Right forelimb (tissue), 1 donor: Measurements from ENCODE around the gene LKAAEAR1.

ENCODE experiments used
- DNase-seq: peaks from one replicate; pipeline ENCODE4 v3.0.0-alpha.2; 2018

Gene LKAAEAR1

GRCh38 chr20:64077876-64078551 lies 6.2 kb downstream of the LKAAEAR1 start:
- no peak for DNase-seq

GRCh38 chr20:64077541-64077875 lies 6.7 kb downstream of the LKAAEAR1 start:
- DNase-seq = no peak

GRCh38 chr20:64077094-64077493 lies 7.1 kb downstream of the LKAAEAR1 start:
- DNase-seq = no peak

GRCh38 chr20:64076061-64076997 lies 7.9 kb downstream of the LKAAEAR1 start:
- DNase-seq = no peak

- DNase-seq = no peak
Measured at GRCh38 chr20:64075556-64075955, 8.6 kb downstream of the LKAAEAR1 start.

- DNase-seq = no peak
Measured at GRCh38 chr20:64074963-64075362, 9.2 kb downstream of the LKAAEAR1 start.

- no peak for DNase-seq
Measured at GRCh38 chr20:64074184-64074789, 9.9 kb downstream of the LKAAEAR1 start.

- DNase-seq = no peak
Measured at GRCh38 chr20:64073476-64074183, 10.6 kb downstream of the LKAAEAR1 start.

- no peak for DNase-seq
Measured at GRCh38 chr20:64072498-64073063, 11.6 kb downstream of the LKAAEAR1 start.

- no peak for DNase-seq
Measured at GRCh38 chr20:64071341-64072332, 12.6 kb downstream of the LKAAEAR1 start.

- DNase-seq = no peak
Measured at GRCh38 chr20:64070244-64070993, 13.8 kb downstream of the LKAAEAR1 start.

GRCh38 chr20:64069614-64070243 lies 14.5 kb downstream of the LKAAEAR1 start:
- DNase-seq = no peak

GRCh38 chr20:64069209-64069613 lies 15.0 kb downstream of the LKAAEAR1 start:
- no peak for DNase-seq

- no peak for DNase-seq
Measured at GRCh38 chr20:64068386-64069208, 15.6 kb downstream of the LKAAEAR1 start.

- DNase-seq = no peak
Measured at GRCh38 chr20:64067733-64068307, 16.4 kb downstream of the LKAAEAR1 start.

- DNase-seq = no peak
Measured at GRCh38 chr20:64067005-64067632, 17.1 kb downstream of the LKAAEAR1 start.

GRCh38 chr20:64065974-64066343 lies 18.2 kb downstream of the LKAAEAR1 start:
- DNase-seq = no peak
